Motor neuron (in vitro differentiated cells): Measurements from ENCODE around the gene LEMD1. TPM values are rescaled to one million over a fixed set of nuclear protein-coding genes. Genes with fewer than 3 reads are reported as not detected.
"Not testable (repeated sequence)": the region's sequence is repeated elsewhere in the genome, so short reads cannot be mapped to it uniquely, and the experiment has no call there.

Experiments
- ATAC-seq, 8 experiments: fragments of 200-7000 bp; cut with Tn5 transposase; replicated peaks in 6 of 8; 2 replicates each; pipeline ENCODE4 v1.8.0; 2021; ENCODE audit warnings: mild to moderate bottlenecking in 8 of 8, moderate library complexity in 8 of 8
- H3K27ac ChIP-seq, 2 donors: fragments of 250-450 bp; sonication (Bioruptor Pico); 2 replicates each; pipeline ENCODE4 v1.9.0; 2021; ENCODE audit warnings: antibody characterized with exemption in 2 of 2, mild to moderate bottlenecking in 2 of 2, moderate library complexity in 1 of 2
- H3K4me1 ChIP-seq, 2 donors: fragments of 250-450 bp; sonication (Bioruptor Pico); replicated peaks in 1 of 2; 2 replicates each; pipeline ENCODE4 v1.6.1; 2021; ENCODE audit warnings: antibody characterized with exemption in 2 of 2, mild to moderate bottlenecking in 2 of 2, moderate library complexity in 1 of 2
- H3K4me3 ChIP-seq, 5 donors: fragments of 250-450 bp; sonication (Bioruptor Pico); 2 replicates each; pipeline ENCODE4 v1.9.0; 2021; ENCODE audit warnings: antibody characterized with exemption in 5 of 5, mild to moderate bottlenecking in 5 of 5, moderate library complexity in 4 of 5
- WGBS, 10 experiments: fragments of 450-650 bp; shearing (Covaris generic); methylation state at CpG; one replicate each; pipeline ENCODE4 v1.0.0; 2022; 5-methylcytosine and 5-hydroxymethylcytosine counted together
- in situ Hi-C, 9 experiments: fragments of 400-800 bp; cut with MboI; loops; one replicate each; pipeline ENCODE4 v1.15.0; 2021; ENCODE audit warnings: low sequenced_read_pairs in 9 of 9, low pct_unique_long_range_greater_than_20kb in 2 of 9; ENCODE audit not compliant: unreplicated experiment in 9 of 9
- total RNA-seq, 8 experiments: library from RNA; unstranded; fragments of 300-600 nt; gene quantifications; 2 replicates each; pipeline versions ENCODE4 v1.2.3 to v1.2.4, GENCODE V29; 2022

Gene LEMD1
- total RNA-seq, 8 experiments from 2014 or later: 4.2 to 46.8 (median 36.4) TPM; not detected in 3

GRCh38 chr1:205371871-205372660 is 49.8 kb downstream of the LEMD1 start:
- no peak for ATAC-seq
- Histone ChIP-seq H3K4me3 (no peak overlapping the region), H3K27ac (no peak overlapping the region), H3K4me1 (peaks cover 40 to 49% of the 10 kb centered on the region in 2 donors)
- WGBS, 10 experiments: 50 to 90% (median 72%) methylated on average over 2 to 11 of the region's 11 CpGs
- in situ Hi-C loops: no loop called here

- H3K4me1 ChIP-seq: peaks cover 42 to 49% of the 10 kb centered on the region in 2 donors
- H3K4me3 ChIP-seq: no peak overlapping the region
- in situ Hi-C loops: no loop called here
- H3K27ac ChIP-seq: no peak overlapping the region
- no peak for ATAC-seq
Measured at GRCh38 chr1:205370780-205371179, 51.1 kb downstream of the LEMD1 start.

- H3K27ac ChIP-seq: no peak overlapping the region
- peak in 1 of 8 experiments; percentile 59 for ATAC-seq
- in situ Hi-C loops: no loop called here
Measured at GRCh38 chr1:205369701-205370123, 52.1 kb downstream of the LEMD1 start.

GRCh38 chr1:205368478-205368877 is 53.4 kb downstream of the LEMD1 start:
- Histone ChIP-seq H3K4me1 (peaks cover 26 to 34% of the 10 kb centered on the region in 2 donors), H3K4me3 (no peak overlapping the region), H3K27ac (no peak overlapping the region)
- in situ Hi-C loops: no loop called here
- ATAC-seq: no peak
- 61 to 97% (median 85%) methylated on average over 1 to 6 of the region's 6 CpGs; no CpG with 5 or more reads in 2 of the 10 experiments for WGBS, 10 experiments

More at GRCh38 chr1:205369701-205370123, 52.1 kb downstream of the LEMD1 start:
- 22 to 93% (median 85%) methylated on average over 1 to 3 of the region's 3 CpGs; no CpG with 5 or more reads in 2 of the 10 experiments for WGBS, 10 experiments
- Histone ChIP-seq H3K4me1 (peaks cover 38 to 47% of the 10 kb centered on the region in 2 donors), H3K4me3 (no peak overlapping the region)

GRCh38 chr1:205365945-205366463 is 55.9 kb downstream of the LEMD1 start:
- no peak overlapping the region for H3K27ac ChIP-seq
- 10 to 69% (median 43%) methylated on average over 2 to 8 of the region's 8 CpGs for WGBS, 10 experiments
- H3K4me1 ChIP-seq: peaks cover 17 to 30% of the 10 kb centered on the region in 2 donors
- no peak overlapping the region for H3K4me3 ChIP-seq
- ATAC-seq: peak in 3 of 8 experiments; percentile 42 to 55 (median 44)
- in situ Hi-C loops: no loop called here

- H3K4me3 ChIP-seq, in situ Hi-C loops, H3K27ac ChIP-seq, ATAC-seq: not testable (repeated sequence)
- 92 to 100% (median 100%) methylated on average over 1 to 8 of the region's 8 CpGs; no CpG with 5 or more reads in 4 of the 10 experiments for WGBS, 10 experiments
- H3K4me1 ChIP-seq: peaks cover 22 to 39% of the 10 kb centered on the region in 2 donors
Measured at GRCh38 chr1:205365086-205365485, 56.8 kb downstream of the LEMD1 start.

- in situ Hi-C loops: no loop called here
- no peak for ATAC-seq
- no peak overlapping the region for H3K27ac ChIP-seq
- WGBS, 10 experiments: 0 to 100% (median 89%) methylated on average over 1 to 4 of the region's 4 CpGs; no CpG with 5 or more reads in 2 of the 10 experiments
- no peak overlapping the region for H3K4me3 ChIP-seq
- H3K4me1 ChIP-seq: peaks cover 37 to 57% of the 10 kb centered on the region in 2 donors
Measured at GRCh38 chr1:205360891-205361290, 61.0 kb downstream of the LEMD1 start.

GRCh38 chr1:205359771-205360565 is 61.9 kb downstream of the LEMD1 start:
- peaks cover 39 to 61% of the 10 kb centered on the region in 2 donors for H3K4me1 ChIP-seq
- peak overlapping the region; percentile 12 to 69 for H3K27ac ChIP-seq
- WGBS, 10 experiments: 22 to 71% (median 30%) methylated on average over 2 to 11 of the region's 11 CpGs
- peak in 3 of 8 experiments; percentile 5 to 31 (median 19) for ATAC-seq
- in situ Hi-C loops: no loop called here
- H3K4me3 ChIP-seq: no peak overlapping the region

GRCh38 chr1:205358579-205358978 is 63.3 kb downstream of the LEMD1 start:
- peaks cover 53 to 75% of the 10 kb centered on the region in 2 donors for H3K4me1 ChIP-seq
- no peak overlapping the region for H3K27ac ChIP-seq
- H3K4me3 ChIP-seq: no peak overlapping the region
- in situ Hi-C loops: no loop called here
- no peak for ATAC-seq

- Histone ChIP-seq H3K4me1 (peaks cover 59 to 78% of the 10 kb centered on the region in 2 donors), H3K4me3 (no peak overlapping the region), H3K27ac (peak overlapping the region; percentile 74 to 86)
- in situ Hi-C loops: no loop called here
- 0 to 100% (median 83%) methylated on average over 1 to 3 of the region's 3 CpGs for WGBS, 10 experiments
- no peak for ATAC-seq
Measured at GRCh38 chr1:205357567-205357966, 64.3 kb downstream of the LEMD1 start.

GRCh38 chr1:205356440-205357139 is 65.3 kb downstream of the LEMD1 start, which contains the start of gene KLHDC8A:
Gene KLHDC8A (minus strand): TSS chr1:205356922. CDS start chr1:205343604, 13,318 bp downstream.
- peaks cover 66 to 82% of the 10 kb centered on the region in 2 donors for H3K4me1 ChIP-seq
- WGBS, 10 experiments: 0 to 7% (median 0%) methylated on average over 1 to 17 of the region's 20 CpGs; no CpG with 5 or more reads in 4 of the 10 experiments
- peak within 1 kb of the TSS; percentile 13 to 36 (median 31) for H3K4me3 ChIP-seq
- H3K27ac ChIP-seq: peak within 1 kb of the TSS; percentile 74 to 86
- ATAC-seq: peak; percentile 64 to 80 (median 77)
- in situ Hi-C loops: no loop called here

GRCh38 chr1:205355075-205355453 is 66.8 kb downstream of the LEMD1 start:
- H3K27ac ChIP-seq: peak overlapping the region; percentile 8 to 9
- ATAC-seq: peak in 2 of 8 experiments; percentile 37
- peak overlapping the region in 1 of 5 donors; percentile 31 for H3K4me3 ChIP-seq
- in situ Hi-C loops: no loop called here
- WGBS, 10 experiments: 0 to 74% (median 29%) methylated on average over 1 to 3 of the region's 3 CpGs; no CpG with 5 or more reads in 1 of the 10 experiments
- peaks cover 74 to 88% of the 10 kb centered on the region in 2 donors for H3K4me1 ChIP-seq
